Stimulated activated CD4-positive, alpha-beta T cell treated with anti-CD3 and anti-CD28 coated beads, Interleukin-12 subunit alpha, Interleukin-12 subunit beta, amount 100 ng/mL, for 48 hours (primary cell): ENCODE results near the gene CDH24.
A peak's percentile ranks its signal among the peaks of the same experiment; 100 is the strongest.

ENCODE experiments used
- DNase-seq, 3 donors: peaks; one replicate each; pipeline ENCODE4 v3.0.0-alpha.2; 2020; ENCODE audit warnings: low read depth in 2 of 3, low spot score in 1 of 3

CDH24 gene

GRCh38 chr14:23090254-23090636 lies 32.9 kb upstream of the CDH24 start:
- DNase-seq: no peak

DNA sequence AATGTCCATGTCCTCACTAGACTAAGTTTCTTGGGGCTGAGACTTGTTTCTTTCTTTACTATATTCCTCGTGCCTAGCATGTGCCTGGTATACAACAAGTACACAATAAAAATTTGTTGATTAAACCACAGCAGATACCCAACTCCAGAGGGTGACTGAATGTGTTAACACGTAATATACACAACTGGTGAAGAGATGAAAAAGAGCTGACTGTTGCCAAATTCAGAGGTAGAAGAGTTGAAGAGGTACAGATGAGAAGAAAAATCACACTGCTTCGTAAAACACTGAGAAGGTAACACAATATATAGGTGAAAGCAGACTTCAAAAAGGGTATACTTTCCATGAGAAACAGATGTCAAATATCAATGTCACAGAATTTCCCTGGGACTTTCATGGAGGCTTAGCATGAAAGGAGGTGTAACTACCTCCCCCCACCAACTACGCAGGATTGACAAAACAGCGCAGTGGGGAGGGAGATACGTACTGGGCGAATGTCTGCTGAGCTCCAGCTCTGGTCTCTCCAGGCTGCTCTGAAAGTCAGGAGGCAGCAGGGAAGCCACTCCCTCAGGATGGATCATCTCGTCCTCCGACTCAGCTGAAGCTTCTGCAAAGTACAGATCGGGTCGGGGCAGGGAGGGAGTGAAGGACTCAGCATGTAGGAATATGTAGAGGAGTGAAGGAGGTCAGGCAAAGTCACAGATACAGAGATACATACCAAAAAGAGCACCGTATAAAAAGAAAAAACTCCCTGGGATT lies 32.4 kb upstream of the CDH24 start:
- no peak for DNase-seq

DNA sequence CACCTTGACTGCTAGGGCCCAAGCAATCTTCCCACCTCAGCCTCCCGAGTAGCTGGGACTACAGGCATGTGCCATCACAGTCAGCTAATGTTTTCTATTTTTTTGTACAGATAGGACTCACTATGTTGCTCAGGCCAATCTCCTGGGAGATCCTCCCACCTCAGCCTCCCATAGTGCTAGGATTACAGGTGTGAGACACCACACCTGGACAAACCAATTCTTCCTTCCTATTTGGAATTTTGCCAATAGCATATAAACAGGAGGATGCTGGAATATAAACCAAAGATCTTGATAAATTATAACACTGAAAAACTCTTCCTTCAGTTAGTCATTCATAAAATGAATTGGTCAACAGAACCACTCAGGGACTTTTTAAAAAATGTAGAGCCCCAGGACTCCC lies 29.2 kb upstream of the CDH24 start:
- DNase-seq: no peak

- DNase-seq: no peak
Measured at GRCh38 chr14:23085458-23085857, 28.1 kb upstream of the CDH24 start.

DNA sequence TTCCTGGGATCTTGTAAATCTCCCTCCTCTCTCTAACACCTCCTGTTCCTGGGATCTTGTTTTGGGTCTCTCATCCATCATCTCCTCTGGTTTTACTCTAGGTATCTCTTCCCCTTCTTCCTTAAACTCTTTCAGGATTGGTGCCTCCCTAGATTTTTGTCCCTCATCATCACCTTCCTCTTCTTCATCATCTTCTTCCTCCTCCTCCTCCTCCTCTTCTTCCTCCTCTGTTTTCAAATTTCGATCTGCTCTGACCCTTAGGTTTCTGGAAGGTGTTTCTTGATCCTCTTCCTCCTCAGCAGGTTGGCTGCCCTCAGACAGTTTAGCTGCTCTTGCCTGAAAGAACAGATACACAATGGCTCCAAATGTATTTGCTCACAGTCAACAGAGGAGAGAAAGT lies 23.2 kb upstream of the CDH24 start:
- no peak for DNase-seq

- DNase-seq: no peak
Measured at GRCh38 chr14:23079716-23080115, 22.4 kb upstream of the CDH24 start.

DNA sequence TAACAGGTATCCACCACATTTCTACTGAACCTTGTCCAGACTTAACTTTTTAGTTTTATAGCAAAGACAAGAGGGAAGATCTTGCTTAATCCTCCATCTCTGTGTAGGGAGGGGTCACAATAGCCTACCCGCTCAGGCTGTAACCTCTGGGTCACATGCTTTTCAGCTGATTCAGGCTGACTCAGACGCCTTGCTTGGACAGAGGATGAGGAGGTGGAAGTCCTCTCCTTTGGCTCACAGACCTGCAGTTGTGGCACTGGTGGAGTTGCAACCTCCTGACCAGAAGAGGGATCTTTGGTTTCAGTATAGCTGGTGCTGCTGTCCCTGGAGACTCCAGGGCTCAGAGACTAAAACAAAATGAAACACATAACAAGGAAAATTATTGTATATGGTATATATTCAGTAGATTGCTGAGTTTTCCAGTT lies 21.4 kb upstream of the CDH24 start:
- DNase-seq: no peak

- no peak for DNase-seq
Measured at GRCh38 chr14:23077962-23078361, 20.6 kb upstream of the CDH24 start.

DNA sequence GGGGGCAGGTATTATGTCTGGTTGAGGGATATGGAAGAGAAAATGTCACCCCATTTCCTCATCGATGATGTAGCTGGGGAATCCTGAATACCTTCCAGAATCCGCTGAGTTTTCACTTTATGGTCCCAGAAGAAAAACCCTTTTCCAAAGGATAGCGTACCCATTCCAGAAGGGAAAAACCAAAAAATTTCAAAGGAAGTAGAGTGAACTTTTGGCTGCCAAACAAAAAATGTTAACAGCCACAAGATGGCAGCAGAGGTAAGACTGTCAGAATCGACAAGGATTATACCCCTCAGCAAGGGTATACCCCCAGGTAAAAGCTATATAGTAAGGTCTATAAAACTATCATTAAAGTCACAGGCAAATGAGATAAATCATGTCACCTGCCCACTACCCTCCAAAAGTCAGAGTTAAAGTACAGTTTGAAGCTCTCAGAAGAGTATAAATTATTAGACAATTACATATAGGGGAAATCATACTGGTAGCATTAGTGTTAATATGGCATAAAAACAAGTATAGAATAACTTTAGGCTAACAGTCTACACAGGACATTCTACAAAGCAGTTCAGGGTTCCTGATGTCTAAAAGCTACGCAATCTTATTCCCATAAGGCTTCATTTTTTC lies 19.6 kb upstream of the CDH24 start:
- peak in 1 of 3 donors; percentile 44 for DNase-seq

DNA sequence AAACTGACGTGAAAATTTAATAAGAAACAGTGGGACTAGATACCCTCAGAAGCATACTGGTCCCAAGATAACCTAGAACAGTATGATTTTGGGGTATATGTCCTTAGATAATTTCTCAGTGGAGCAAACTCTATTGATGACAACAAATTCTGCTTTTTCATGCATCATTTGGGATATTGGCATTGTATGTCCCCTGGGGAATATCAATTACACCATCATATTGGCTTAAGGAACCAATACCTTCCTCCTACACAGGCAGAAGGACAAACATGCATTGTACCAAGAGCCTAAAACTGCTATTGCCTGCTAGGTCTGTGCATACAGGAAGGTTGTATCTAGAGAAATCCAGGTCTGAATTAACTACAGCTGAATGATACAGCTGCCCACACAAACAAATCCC lies 17.6 kb upstream of the CDH24 start:
- DNase-seq: no peak

GRCh38 chr14:23071921-23072539 lies 14.7 kb upstream of the CDH24 start:
- DNase-seq: no peak

- DNase-seq: peak; percentile 68 to 72 (median 70)
Measured at GRCh38 chr14:23071244-23071920, 14.1 kb upstream of the CDH24 start.

DNA sequence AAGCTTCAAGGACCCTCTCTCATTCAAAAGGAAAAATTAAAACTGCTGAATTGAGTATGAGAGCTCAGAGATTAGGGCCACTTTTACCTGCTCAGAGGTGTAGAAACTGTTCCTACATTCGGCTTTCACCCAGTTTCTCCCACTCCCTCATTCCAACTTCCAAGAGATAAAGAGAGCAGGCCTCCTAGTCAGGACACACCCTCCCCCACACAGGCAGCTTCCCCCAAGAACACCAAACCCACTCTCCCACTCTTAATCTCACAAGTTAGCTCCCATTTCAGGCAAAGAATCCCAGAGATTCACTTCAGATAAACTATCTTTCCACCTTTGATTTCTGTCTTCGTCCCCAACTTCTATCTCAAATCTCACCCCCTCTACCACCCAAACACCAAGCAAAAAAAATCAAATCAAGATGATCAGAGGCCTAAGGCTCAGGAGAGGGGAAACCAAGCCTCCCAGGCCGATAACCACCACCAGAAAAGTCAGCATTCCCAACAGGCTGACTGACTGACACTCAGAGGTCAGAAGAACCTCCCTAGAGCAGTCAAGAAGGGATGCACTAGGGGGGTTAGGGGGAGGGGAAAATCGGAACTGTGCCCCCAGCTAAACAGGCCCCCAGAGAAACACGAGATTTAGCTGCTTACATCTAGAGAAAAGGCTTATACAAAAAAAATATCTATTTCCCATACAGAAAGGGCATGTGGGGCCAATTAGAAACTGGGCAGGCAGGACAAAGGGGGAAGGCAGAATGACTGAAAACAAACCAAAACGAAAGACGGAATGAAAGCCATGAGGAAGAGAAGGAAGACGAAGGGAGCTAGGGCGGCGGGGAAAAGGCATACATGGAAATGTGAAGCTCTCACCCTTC lies 13.2 kb upstream of the CDH24 start:
- no peak for DNase-seq

GRCh38 chr14:23069413-23069806 lies 12.1 kb upstream of the CDH24 start:
- no peak for DNase-seq

GRCh38 chr14:23068789-23069412 lies 11.6 kb upstream of the CDH24 start:
- DNase-seq: peak; percentile 61 to 80 (median 63)

GRCh38 chr14:23067847-23068788 lies 10.8 kb upstream of the CDH24 start:
- no peak for DNase-seq

- no peak for DNase-seq
Measured at GRCh38 chr14:23066855-23067744, 9.8 kb upstream of the CDH24 start.

DNA sequence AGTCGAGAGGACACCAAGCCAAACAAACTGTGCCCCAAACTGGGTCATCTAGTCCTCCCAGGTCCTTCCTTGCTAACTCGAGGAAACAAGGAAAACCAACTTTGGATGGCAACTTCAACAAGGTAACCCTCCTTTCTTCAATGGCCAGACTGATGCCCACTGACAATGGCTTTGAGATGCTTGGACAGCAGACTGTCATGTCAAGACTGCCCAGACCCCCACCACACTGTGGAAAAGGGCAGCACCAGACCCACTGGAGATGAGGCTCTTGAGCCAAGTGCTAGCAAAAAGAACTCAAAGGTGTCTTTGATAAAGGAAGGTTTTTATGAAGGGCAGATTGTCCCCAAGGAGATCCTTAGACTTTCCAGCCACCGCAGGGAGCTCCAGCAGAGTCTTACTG lies 9.0 kb upstream of the CDH24 start:
- DNase-seq: no peak
